ENCODE results near the gene FUS.

The FUS gene

DNA sequence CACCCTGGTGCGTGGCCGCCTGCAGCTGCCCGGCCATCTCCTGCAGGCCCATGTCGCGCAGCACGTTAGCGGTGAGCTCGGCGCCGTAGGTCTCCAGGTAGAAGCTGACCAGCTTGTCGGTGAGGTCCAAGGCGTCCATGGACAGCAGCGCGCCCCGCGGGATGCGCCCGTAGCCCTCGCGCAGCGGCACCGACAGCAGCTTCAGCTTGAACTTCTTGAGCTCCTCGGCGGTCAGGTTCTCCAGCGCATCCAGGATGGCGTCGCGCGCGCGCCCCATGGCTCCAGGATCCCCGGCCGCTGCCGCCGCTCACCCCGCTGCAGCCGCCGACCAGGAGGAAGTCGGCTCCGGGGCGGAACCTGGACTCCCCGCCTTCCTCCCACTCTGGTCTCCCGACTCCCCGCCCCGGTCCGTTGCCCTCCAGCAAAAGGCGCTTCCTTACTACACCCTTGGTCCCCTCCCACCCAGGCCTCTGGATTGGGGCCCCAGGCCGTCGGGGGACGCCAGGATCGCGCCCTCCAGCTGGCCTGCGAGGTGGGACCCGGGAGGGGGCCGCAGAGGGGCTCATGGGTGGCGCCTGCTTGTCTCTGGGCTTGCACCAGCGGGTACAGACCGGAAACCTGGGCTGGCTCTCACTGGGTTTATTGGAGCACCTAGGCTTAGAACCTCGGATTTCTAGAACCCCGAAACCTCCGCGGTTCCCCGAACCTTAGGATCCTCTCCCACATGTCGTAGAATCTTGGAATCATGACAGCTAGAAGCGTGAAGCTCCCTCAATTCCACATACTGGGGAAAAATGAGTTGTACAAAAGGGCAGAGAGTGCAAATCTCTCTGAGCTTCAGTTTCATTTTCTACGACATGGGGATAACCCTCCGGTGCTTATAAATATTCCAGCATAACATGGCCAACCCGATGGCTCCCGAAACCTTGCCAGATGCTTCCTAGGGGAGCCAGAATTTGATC, 22.8 kb downstream of the FUS start, which contains the start of gene PYCARD:
Gene PYCARD (minus strand): TSS at position 347 of the 962 bp plus-strand sequence. CDS start 70 bp downstream, at position 277.
- no peak for DNase-seq (ENCODE audit: low read depth)

DNA sequence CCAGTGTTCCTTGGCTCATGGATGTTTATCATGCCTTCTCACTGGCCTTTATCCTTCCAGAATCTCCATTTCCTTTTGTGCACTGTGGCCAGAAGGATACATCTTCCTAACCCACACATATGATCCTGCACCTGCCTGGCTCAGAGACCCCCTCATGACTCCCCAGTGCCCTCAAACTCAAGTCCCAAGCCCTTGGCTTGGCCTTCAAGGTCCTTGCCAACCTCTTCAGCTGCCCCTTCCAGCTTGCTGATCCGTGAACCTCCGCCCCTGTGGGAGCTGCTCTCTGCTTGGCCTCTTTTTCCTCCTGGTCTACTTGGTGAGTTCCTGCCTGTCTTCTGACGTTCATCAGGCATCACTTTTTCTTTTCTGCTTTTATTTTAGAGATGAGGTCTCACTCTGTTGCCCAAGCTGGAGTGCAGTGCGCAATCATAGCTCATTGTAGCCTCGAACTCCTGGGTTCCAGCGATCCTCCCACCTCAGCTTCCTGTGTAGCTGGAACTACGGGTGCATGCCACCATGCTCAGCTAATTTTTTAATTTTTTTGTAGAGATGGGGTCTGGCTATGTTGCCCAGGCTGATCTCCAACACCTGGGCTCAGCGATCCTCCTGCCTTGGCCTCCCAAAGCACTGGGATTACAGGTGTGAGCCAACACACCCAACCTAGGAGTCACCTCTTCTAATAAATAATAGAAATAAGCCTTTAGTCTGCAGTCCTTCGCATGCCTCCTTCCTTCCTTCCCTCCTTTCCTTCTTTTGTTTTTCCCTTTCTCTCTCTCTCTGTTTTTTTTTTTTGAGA, 25.1 kb downstream of the FUS start:
- no peak for DNase-seq (ENCODE audit: low read depth)

DNA sequence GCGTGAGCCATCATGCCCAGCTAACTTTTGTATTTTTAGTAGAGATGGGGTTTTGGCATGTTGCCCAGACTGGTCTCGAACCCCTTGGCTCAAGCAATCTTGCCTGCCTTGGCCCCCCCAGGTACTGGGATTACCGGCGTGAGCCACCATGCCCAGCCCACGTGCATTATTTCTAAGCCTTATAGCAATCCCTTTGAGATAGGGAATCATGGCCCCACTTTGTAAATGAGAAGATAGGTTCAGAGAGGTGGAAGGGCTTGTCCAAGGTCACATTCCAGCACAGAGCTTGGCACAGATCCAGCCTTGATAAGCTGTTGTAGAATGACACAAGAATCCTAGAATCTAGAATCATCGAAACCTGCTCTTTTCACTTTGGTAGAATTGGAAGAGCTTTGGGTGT, 26.8 kb downstream of the FUS start:
- no peak for DNase-seq (ENCODE audit: low read depth)

DNA sequence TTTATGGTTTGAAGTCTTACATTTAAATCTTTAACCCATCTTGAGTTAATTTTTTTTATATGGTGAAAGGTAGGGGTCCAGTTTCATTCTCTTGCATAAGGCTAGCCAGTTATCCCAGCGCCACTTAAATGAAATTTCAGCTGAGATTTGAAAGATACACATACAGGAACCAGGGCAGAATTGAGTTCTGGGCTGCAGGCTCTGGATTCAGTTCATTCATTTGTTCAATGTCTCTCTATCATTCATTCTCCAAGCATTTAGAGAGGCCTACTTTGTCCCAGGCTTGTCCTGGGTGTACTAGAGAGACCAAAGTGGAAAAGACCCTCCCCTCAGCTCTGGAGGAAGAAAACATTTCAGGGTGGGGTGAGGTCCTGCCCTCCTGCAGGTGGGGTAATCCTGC, 33.4 kb downstream of the FUS start:
- no peak for DNase-seq (ENCODE audit: low read depth)

DNA sequence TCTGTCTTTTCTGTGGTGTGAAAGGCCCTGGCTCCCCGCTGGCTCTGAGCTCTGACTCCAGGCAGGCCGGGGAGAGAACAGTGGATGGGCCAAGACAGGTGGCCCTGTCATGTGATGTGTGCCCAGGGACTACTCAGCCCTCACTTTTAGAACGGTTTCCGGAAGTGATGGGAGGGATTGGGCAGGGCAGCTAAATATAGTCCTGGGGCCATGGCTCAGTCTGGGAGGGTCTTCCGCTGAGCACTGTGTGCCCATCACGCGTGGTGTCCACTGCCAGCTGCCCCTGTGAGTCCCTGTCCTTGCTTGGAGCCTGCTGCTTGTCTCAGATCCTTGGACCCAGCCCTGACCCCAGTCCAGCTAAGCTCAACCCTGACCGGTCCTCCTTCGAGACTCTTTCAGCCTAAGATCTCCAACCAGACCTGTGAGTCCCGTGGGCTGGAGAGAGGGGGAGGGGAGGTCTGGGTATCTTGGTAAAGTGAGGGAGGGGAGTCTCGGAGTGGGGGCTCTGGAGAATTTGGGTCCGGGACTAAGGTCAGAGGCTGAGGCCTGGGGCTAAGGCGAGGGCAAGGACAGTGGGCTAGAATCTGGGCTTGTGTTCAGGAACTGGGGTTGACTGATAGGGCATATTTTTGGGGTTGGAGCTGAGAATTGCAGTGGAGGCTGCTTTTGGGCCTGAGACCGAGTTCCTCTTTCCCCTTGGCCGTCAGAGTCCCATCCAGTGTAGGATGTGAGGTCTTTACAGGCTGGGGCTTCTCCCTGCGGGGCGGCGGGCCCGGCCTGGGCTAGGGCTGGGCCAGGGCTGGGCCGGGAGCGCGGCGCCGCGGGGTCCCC, 34.2 kb downstream of the FUS start, which contains the start of gene TRIM72:
Gene TRIM72 (plus strand): TSS at position 243 of the 831 bp plus-strand sequence. CDS start 620 bp downstream, outside the sequence.
- DNase-seq (ENCODE audit: low read depth): no peak

DNA sequence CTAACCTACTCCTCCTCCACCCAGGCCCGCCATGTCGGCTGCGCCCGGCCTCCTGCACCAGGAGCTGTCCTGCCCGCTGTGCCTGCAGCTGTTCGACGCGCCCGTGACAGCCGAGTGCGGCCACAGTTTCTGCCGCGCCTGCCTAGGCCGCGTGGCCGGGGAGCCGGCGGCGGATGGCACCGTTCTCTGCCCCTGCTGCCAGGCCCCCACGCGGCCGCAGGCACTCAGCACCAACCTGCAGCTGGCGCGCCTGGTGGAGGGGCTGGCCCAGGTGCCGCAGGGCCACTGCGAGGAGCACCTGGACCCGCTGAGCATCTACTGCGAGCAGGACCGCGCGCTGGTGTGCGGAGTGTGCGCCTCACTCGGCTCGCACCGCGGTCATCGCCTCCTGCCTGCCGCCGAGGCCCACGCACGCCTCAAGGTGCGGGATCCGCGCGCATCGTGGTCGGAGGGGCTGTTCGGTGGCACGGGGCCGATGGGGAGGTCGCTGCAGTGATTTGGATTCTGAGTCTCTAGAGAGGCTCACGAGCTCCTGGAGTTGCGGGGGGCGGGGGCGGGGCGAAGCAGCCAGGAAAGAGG, 34.9 kb downstream of the FUS start:
- DNase-seq (ENCODE audit: low read depth): no peak

DNA sequence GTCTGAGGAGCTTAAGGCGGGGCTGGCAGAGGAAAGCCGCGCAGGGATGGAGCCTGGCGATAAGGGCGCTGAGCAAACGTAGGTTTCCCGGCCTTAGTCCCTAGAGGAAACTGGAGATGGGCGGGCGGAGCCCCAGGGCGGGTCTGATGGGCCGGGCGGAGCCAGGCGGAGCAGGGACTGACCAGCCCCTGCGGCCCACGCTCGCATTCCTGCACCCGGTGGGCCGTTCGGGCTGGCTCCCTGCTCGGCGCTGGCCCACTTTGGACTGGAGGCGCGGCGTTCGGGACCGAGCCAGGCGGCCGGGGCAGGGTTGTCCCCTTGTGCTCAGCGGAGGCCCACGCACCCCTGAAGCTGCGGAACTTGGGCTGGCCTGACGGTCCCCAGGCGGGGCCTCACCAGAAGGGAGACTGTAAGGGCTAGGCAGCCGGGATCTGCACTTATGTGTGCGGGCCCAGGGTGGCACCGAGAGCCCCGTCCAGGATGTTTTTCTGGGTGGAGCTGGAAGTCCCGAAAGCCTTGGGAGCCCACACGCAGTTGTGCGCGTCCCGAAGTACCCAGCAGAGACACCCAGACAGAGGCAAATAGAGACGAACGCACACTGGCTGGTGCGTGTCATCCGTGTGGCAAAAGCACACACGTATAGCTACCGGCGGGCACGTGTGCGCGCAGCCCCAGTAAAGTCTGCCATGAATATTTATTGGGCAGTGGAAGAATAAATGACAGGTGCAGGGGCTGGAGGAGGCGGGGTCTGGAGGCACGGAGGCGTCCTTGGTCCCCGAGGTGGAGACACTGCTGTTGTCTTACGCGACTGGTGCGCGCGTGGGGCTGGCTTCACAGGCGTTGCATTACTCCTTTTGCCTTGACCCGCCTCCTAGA, 35.6 kb downstream of the FUS start:
- no peak for DNase-seq (ENCODE audit: low read depth)

DNA sequence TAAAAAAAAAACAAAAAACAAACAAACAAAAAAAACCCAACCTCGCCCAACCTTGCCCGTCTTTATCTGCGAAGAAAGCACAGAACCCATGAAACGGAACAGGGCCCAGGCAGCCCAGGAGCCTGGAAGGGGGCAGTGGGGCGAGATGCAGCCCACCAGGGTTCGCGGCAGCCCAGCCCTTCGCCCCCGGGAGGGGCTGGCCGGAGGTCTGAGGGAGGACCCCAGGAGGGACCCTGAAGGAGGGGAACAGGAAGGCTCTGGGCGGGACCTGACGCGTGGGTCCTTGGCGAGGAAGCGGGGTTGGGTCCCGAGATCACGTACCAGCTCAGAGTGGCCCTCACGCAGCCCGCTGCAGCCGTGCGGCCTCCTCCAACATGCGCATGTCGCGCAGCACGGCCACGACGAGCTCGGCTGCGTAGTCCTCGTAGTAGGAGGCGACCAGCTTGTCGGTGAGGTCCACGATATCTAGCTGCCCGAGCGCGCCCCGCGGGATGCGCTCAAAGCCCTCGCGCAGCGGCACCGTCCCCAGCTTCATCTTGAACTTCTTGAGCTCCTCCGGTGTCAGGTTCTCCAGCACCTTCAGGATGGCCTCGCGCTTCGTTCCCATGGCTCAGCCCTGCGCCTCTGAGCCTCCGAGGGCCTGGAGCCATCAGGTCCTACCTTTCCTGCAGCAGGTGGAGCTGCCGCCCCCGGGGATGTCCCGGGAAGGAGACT, 36.6 kb downstream of the FUS start, which contains the start of gene PYDC1:
Gene PYDC1 (minus strand): TSS at position 714 of the 714 bp plus-strand sequence. CDS start 107 bp downstream, at position 607.
- DNase-seq (ENCODE audit: low read depth): no peak

DNA sequence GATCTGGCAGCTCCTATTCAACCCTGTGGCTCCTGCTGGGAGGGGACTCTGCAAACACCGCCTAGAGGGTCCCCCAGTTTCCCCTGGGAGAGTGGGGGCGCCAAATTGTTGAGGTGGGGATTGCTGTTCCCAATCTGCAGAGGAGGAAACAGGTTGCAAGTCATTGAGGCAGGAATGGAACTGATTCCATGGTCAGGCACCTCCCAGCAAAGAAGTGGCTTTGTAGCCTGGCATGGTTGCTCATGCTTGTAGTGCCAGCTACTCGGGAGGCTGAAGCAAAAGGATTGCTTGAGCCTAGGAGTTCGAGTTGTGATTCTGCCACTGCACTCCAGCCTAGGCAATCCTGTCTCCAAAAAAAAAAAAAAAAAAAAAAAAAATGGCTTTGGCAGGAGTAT, 37.2 kb downstream of the FUS start:
- no peak for DNase-seq (ENCODE audit: low read depth)

DNA sequence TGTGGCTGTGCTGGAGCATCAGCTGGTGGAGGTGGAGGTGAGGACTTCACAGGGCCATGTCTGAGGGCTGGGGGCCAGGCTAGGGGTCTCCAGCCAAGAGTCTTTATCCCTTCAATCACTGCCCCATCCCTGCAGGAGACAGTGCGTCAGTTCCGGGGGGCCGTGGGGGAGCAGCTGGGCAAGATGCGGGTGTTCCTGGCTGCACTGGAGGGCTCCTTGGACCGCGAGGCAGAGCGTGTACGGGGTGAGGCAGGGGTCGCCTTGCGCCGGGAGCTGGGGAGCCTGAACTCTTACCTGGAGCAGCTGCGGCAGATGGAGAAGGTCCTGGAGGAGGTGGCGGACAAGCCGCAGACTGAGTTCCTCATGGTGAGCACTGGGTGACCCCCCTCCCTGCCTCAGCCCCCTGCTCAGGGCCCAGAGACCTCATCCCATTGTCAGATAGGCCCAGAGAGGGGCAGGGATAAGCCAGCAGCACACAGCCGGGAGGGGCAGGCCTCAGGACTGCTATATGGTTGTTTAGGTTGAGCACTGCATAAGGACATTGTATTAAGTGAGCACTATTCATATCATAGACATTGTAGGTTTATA, 39.3 kb downstream of the FUS start:
- DNase-seq (ENCODE audit: low read depth): no peak

DNA sequence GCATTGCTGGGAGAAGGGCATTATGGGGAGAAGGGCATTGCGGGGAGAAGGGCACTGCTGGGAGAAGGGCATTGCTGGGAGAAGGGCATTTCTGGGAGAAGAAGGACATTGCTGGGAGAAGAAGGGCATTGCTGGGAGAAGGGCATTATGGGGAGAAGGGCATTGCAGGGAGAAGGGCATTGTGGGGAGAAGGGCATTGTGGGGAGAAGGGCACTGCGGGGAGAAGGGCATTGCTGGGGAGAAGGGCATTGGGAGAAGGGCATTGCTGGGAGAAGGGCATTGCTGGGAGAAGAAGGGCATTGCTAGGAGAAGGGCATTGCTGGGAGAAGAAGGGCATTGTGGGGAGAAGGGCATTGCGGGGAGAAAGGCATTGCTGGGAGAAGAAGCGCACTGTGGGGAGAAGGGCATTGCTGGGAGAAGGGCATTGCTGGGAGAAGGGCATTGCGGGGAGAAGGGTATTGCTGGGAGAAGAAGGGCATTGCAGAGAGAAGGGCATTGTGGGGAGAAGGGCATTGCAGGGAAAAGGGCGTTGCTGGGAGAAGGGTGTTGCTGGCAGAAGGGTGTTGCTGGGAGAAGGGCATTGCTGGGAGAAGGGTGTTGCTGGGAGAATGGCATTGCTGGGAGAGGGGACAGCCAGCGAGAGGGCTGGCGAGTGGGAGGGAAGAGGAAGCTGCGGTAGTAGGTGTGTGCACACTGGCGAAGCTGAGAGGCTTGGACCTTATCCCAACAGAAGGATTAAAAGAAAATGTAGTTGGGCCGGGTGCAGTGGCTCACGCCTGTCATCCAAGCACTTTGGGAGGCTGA, 41.6 kb downstream of the FUS start:
- no peak for DNase-seq (ENCODE audit: low read depth)

DNA sequence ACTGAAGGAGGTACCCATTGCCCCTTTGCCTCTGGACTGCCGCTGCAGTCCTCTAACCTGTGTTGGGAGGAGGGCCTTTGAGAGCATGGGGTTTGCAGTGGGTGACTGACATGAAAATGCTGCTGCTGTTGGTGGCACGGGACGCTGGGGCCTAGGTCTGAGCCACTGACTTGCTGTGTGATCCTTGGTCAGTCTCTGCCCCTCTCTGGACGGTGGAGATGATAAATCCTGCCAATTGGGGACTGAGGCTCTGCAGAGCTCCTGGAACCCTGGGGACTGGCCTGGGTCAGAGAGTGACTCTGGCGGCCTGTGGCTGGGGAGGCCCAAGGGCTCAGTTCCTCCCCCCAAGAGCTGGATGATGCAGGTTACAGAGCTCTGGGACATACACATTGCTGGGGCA, 43.1 kb downstream of the FUS start:
- DNase-seq (ENCODE audit: low read depth): no peak

DNA sequence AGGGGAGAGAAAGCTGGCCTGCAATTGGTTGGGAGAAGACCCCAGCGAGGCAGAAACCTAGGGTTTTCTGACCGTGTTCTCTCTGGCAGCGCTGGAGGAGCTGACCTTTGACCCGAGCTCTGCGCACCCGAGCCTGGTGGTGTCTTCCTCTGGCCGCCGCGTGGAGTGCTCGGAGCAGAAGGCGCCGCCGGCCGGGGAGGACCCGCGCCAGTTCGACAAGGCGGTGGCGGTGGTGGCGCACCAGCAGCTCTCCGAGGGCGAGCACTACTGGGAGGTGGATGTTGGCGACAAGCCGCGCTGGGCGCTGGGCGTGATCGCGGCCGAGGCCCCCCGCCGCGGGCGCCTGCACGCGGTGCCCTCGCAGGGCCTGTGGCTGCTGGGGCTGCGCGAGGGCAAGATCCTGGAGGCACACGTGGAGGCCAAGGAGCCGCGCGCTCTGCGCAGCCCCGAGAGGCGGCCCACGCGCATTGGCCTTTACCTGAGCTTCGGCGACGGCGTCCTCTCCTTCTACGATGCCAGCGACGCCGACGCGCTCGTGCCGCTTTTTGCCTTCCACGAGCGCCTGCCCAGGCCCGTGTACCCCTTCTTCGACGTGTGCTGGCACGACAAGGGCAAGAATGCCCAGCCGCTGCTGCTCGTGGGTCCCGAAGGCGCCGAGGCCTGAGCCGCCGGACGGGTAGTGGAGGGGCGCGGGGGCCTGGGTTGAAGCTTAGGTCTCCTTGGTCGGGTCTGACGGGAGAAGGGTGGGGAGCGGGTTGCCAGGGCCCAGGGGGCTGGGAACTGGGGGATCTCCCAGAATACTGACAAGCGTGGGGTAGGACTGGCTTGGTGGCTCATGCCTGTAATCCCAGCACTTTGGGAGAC, 44.4 kb downstream of the FUS start:
- DNase-seq (ENCODE audit: low read depth): no peak

DNA sequence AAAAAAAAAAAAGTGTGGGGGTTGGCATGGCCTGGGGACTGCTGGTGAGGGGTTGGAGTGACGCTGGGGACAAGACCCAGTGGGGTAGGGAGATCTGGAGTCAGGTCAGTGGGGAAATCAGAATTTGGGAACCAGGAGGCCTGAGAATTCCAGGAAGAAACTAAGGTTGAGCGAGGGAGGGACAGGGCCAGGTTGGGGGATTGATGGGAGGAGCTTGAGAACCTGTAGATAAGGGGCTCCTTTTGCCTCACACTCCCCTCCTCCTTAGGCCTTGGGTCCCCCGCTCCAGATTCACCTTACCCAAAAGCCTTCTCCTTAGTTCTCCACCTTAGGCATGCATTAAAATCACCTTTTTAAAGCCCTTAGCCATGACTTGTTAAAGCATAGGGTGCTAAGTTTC, 45.3 kb downstream of the FUS start:
- DNase-seq (ENCODE audit: low read depth): no peak

DNA sequence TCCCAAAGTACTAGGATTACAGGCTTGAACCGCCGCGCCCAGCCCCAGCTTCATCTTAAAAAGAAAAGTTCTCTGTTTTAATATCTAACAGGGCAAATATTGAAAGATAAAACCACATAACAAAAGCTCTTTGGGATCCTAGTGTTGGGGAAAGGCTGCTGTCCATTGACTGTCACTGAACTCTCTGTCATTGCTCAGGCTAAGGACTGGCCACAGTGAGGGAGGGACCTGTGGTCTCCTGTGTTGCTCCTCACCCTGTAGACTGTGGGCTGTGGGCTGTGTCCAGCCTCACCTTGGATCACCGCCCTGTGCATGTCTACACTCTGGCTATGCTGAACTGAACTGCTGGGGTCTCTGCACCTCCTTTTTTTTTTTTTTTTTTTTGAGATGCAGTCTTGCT, 48.3 kb downstream of the FUS start:
- no peak for DNase-seq (ENCODE audit: low read depth)

DNA sequence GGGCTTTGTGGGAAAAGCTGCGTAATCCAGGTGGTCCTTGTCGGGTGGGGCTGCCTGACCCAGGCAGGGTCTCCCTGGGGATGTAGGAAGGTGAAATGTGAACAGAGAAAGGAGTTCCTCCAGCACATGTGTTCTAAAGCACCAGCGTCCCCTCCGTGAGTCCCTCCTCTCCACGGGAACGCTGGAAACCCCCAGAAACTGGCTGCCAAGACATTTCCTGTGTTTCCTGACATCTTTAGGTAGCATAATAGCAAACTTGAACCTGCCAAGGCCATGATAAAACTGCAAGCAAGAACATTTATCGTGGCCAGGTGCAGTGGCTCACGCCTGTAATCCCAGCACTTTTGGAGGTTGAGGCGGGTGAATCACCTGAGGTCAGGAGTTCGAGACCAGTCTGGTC, 49.6 kb downstream of the FUS start:
- DNase-seq (ENCODE audit: low read depth): no peak

DNA sequence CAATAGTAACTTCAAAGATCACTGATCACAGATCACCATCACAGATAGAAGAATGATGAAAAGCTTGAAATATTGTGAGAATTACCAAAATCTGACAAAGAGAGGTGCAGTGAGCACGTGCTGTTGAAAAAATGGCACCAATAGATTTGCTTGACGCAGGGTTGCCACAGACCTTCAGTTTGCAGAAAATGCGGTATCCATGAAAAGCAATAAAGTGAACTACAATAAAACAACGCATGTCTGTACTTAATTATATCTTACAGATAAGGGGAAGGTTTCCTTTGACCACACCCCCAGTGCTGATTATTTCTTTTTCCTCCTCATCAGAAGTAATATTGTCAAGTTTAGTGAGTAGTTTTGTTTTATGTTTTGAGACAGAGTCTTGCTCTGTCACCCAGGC, 58.1 kb downstream of the FUS start:
- no peak for DNase-seq (ENCODE audit: low read depth)

Data from activated gamma-delta T cell treated with anti-CD3 and anti-CD28 coated beads, Interleukin-2, amount 50 U/mL, for 16 hours (primary cell).